PFSK-1 (cell line): ENCODE measurements around the gene GPSM1.

Experiments used
- FOXP2 ChIP-seq: optimal IDR thresholded peaks from 2 replicates; pipeline ENCODE3; 2011; ENCODE audit warnings: borderline replicate concordance, control low read depth, inconsistent platforms; ENCODE audit not compliant: insufficient read depth; ENCODE audit errors: extremely low read length, extremely low read depth
- POLR2AphosphoS5 ChIP-seq: IDR thresholded peaks from 2 replicates; pipeline ENCODE4 v1.6.1; 2012; ENCODE audit warnings: low read depth, mild to moderate bottlenecking, control low read depth, low read length, moderate library complexity
- TF ChIP-seq, protein P1 (sequence below), 2 experiments: IDR thresholded peaks; 2 replicates each; pipeline versions ENCODE4 v1.6.1 to v1.8.0; 2011 to 2012; ENCODE audit warnings: low read depth in 2 of 2, low read length in 2 of 2, control low read depth in 1 of 2, inconsistent platforms in 1 of 2, mild to moderate bottlenecking in 1 of 2, moderate library complexity in 1 of 2; ENCODE audit not compliant: insufficient read depth in 1 of 2

DNA sequence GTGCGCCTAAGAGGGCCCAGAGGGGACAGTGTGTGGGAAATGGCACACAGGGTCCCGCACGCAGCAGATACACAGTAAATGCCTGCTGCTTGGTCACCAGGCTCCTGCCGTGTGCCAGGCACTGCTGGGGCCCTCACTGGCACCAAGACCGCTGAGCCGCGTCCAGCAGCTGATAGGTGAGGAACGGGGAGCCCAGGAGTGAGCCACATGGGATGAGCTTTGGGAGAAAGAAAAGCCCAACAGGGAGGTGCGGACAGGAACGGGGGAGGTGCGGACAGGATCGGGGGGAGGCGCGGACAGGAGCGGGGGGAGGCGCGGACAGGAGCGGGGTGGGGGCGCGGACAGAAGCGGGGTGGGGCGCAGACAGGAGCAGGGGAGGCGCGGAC is 16.5 kb downstream of the GPSM1 start:
- TF ChIP-seq, protein P1, sequence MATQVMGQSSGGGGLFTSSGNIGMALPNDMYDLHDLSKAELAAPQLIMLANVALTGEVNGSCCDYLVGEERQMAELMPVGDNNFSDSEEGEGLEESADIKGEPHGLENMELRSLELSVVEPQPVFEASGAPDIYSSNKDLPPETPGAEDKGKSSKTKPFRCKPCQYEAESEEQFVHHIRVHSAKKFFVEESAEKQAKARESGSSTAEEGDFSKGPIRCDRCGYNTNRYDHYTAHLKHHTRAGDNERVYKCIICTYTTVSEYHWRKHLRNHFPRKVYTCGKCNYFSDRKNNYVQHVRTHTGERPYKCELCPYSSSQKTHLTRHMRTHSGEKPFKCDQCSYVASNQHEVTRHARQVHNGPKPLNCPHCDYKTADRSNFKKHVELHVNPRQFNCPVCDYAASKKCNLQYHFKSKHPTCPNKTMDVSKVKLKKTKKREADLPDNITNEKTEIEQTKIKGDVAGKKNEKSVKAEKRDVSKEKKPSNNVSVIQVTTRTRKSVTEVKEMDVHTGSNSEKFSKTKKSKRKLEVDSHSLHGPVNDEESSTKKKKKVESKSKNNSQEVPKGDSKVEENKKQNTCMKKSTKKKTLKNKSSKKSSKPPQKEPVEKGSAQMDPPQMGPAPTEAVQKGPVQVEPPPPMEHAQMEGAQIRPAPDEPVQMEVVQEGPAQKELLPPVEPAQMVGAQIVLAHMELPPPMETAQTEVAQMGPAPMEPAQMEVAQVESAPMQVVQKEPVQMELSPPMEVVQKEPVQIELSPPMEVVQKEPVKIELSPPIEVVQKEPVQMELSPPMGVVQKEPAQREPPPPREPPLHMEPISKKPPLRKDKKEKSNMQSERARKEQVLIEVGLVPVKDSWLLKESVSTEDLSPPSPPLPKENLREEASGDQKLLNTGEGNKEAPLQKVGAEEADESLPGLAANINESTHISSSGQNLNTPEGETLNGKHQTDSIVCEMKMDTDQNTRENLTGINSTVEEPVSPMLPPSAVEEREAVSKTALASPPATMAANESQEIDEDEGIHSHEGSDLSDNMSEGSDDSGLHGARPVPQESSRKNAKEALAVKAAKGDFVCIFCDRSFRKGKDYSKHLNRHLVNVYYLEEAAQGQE (IDR thresholded peaks at IDR 0.05; ENCODE audit: insufficient read depth in 1 of 2, low read depth in 2 of 2, low read length in 2 of 2), result no peak
- TF ChIP-seq FOXP2 (no peak), POLR2AphosphoS5 (no peak)
